Lower lobe of right lung (tissue), 2 donors: ENCODE measurements around the gene SLC24A3. TPM values are rescaled to one million over a fixed set of nuclear protein-coding genes. Genes with fewer than 3 reads are reported as not detected.

Experiments used
- ATAC-seq, 2 donors: fragments of 200-7000 bp; cut with Tn5 transposase; one replicate each; pipeline ENCODE4 v1.9.1; 2020 to 2022; ENCODE audit warnings: mild to moderate bottlenecking in 2 of 2, moderate library complexity in 2 of 2
- DNase-seq: peaks from one replicate; pipeline ENCODE4 v3.0.0-alpha.2; 2020
- H3K27ac ChIP-seq: fragments of 200-600 bp; one replicate; pipeline ENCODE4 v1.8.0; 2022
- H3K27me3 ChIP-seq: fragments of 200-600 bp; one replicate; pipeline ENCODE4 v1.8.0; 2022; ENCODE audit warnings: low read depth
- H3K36me3 ChIP-seq: fragments of 200-600 bp; one replicate; pipeline ENCODE4 v1.8.0; 2022; ENCODE audit warnings: mild to moderate bottlenecking
- H3K4me1 ChIP-seq: fragments of 200-600 bp; one replicate; pipeline ENCODE4 v1.8.0; 2022
- H3K4me3 ChIP-seq: fragments of 200-600 bp; one replicate; pipeline ENCODE4 v1.8.0; 2022; ENCODE audit warnings: mild to moderate bottlenecking
- H3K9me3 ChIP-seq: fragments of 200-600 bp; one replicate; pipeline ENCODE4 v1.8.0; 2022
- CTCF ChIP-seq: fragments of 200-600 bp; IDR thresholded peaks from one replicate; pipeline ENCODE4 v1.8.0; 2022; ENCODE audit warnings: antibody characterized with exemption, mild to moderate bottlenecking
- intact Hi-C: fragments of 100-400 bp; cut with DNase I; formaldehyde crosslinking; loops from one replicate; pipeline ENCODE4 v1.11.0; 2022
- total RNA-seq: library from RNA; stranded (reverse); fragmentation: NEBNext Ultra II Directional; extraction: Animal tissue kit (Norgen Biotek cat#: 25700); gene quantifications from one replicate; pipeline ENCODE4 v1.2.1, GENCODE V29; 2021
- donor health status: DM: no; HTN: yes; CAD: no; lungs with severe emphysema.

SLC24A3 gene
- total RNA-seq, 1 donor from 2014 or later, result 7.9 TPM

- peak overlapping the region; percentile 26 for H3K27ac ChIP-seq
- H3K36me3 ChIP-seq, result no peaks in the 10 kb centered on the region
- no peak for TF ChIP-seq CTCF
- intact Hi-C loops, result no loop called here
- H3K27me3 ChIP-seq, result no peaks in the 10 kb centered on the region
- ATAC-seq, result no peak
- H3K9me3 ChIP-seq, result no peaks in the 10 kb centered on the region
- H3K4me3 ChIP-seq, result no peak overlapping the region
- no peaks in the 10 kb centered on the region for H3K4me1 ChIP-seq
- DNase-seq, result no peak
Measured at GRCh38 chr20:19714579-19714840, 502.1 kb downstream of the SLC24A3 start.

- Histone ChIP-seq H3K36me3 (no peaks in the 10 kb centered on the region), H3K9me3 (no peaks in the 10 kb centered on the region), H3K27ac (no peak overlapping the region), H3K4me1 (no peaks in the 10 kb centered on the region), H3K27me3 (no peaks in the 10 kb centered on the region), H3K4me3 (no peak overlapping the region)
- DNase-seq (no peak), ATAC-seq (no peak)
- intact Hi-C loops, result no loop called here
- TF ChIP-seq CTCF, result no peak
Measured at GRCh38 chr20:19715986-19716385, 503.5 kb downstream of the SLC24A3 start.

- no peak overlapping the region for H3K4me3 ChIP-seq
- no peak overlapping the region for H3K27ac ChIP-seq
- intact Hi-C loops, result no loop called here
- no peak for TF ChIP-seq CTCF
- H3K27me3 ChIP-seq, result no peaks in the 10 kb centered on the region
- no peaks in the 10 kb centered on the region for H3K4me1 ChIP-seq
- no peak for ATAC-seq
- no peak for DNase-seq
- H3K36me3 ChIP-seq, result no peaks in the 10 kb centered on the region
- no peaks in the 10 kb centered on the region for H3K9me3 ChIP-seq
Measured at GRCh38 chr20:19718880-19719279, 506.4 kb downstream of the SLC24A3 start.

- no peak overlapping the region for H3K27ac ChIP-seq
- H3K4me1 ChIP-seq, result no peaks in the 10 kb centered on the region
- DNase-seq, result no peak
- ATAC-seq, result no peak
- H3K9me3 ChIP-seq, result no peaks in the 10 kb centered on the region
- no peak for TF ChIP-seq CTCF
- H3K4me3 ChIP-seq, result no peak overlapping the region
- intact Hi-C loops, result no loop called here
- H3K36me3 ChIP-seq, result no peaks in the 10 kb centered on the region
- H3K27me3 ChIP-seq, result no peaks in the 10 kb centered on the region
Measured at GRCh38 chr20:19720991-19721390, 508.5 kb downstream of the SLC24A3 start.

- H3K27me3 ChIP-seq, result no peaks in the 10 kb centered on the region
- DNase-seq, result no peak
- H3K27ac ChIP-seq, result no peak overlapping the region
- ATAC-seq, result no peak
- H3K4me3 ChIP-seq, result no peak overlapping the region
- H3K36me3 ChIP-seq, result no peaks in the 10 kb centered on the region
- intact Hi-C loops, result no loop called here
- no peak for TF ChIP-seq CTCF
- H3K4me1 ChIP-seq, result no peaks in the 10 kb centered on the region
- H3K9me3 ChIP-seq, result no peaks in the 10 kb centered on the region
Measured at GRCh38 chr20:19723051-19723450, 510.6 kb downstream of the SLC24A3 start.

- DNase-seq (no peak), ATAC-seq (no peak)
- TF ChIP-seq CTCF, result no peak
- H3K4me3 ChIP-seq, result no peak overlapping the region
- H3K27me3 ChIP-seq, result no peaks in the 10 kb centered on the region
- no peaks in the 10 kb centered on the region for H3K4me1 ChIP-seq
- H3K27ac ChIP-seq, result no peak overlapping the region
- intact Hi-C loops, result no loop called here
- no peaks in the 10 kb centered on the region for H3K36me3 ChIP-seq
- H3K9me3 ChIP-seq, result no peaks in the 10 kb centered on the region
Measured at GRCh38 chr20:19723813-19724430, 511.5 kb downstream of the SLC24A3 start.
